Stimulated activated CD8-positive, alpha-beta memory T cell treated with anti-CD3 and anti-CD28 coated beads, Interleukin-12 subunit alpha, Interleukin-12 subunit beta, amount 100 ng/mL, for 24 hours (primary cell): ENCODE measurements around the gene CCSER1.
"Not testable (repeated sequence)": the region's sequence is repeated elsewhere in the genome, so short reads cannot be mapped to it uniquely, and the experiment has no call there.

Experiments used
- DNase-seq: peaks from one replicate; pipeline ENCODE4 v3.0.0-alpha.2; 2020; ENCODE audit errors: extremely low read depth

The CCSER1 gene

GRCh38 chr4:91577864-91578263, 1450.7 kb downstream of the CCSER1 start:
- DNase-seq = no peak

- DNase-seq = no peak
Measured at GRCh38 chr4:91590260-91590659, 1463.1 kb downstream of the CCSER1 start.

GRCh38 chr4:91592125-91592524, 1464.9 kb downstream of the CCSER1 start:
- DNase-seq = no peak

- DNase-seq = no peak
Measured at GRCh38 chr4:91596718-91597117, 1469.5 kb downstream of the CCSER1 start.

- DNase-seq = no peak
Measured at GRCh38 chr4:91598696-91599095, 1471.5 kb downstream of the CCSER1 start.

GRCh38 chr4:91600301-91600700, 1473.1 kb downstream of the CCSER1 start:
- no peak for DNase-seq

- DNase-seq = no peak
Measured at GRCh38 chr4:91601401-91601800, 1474.2 kb downstream of the CCSER1 start.

- no peak for DNase-seq
Measured at GRCh38 chr4:91611782-91612181, 1484.6 kb downstream of the CCSER1 start.

GRCh38 chr4:91620952-91621351, 1493.8 kb downstream of the CCSER1 start:
- DNase-seq = no peak

- DNase-seq = no peak
Measured at GRCh38 chr4:91621446-91621845, 1494.3 kb downstream of the CCSER1 start.

- no peak for DNase-seq
Measured at GRCh38 chr4:91622925-91623602, 1495.9 kb downstream of the CCSER1 start.

GRCh38 chr4:91623603-91623967, 1496.4 kb downstream of the CCSER1 start:
- not testable (repeated sequence) for DNase-seq

GRCh38 chr4:91630054-91630453, 1502.9 kb downstream of the CCSER1 start:
- no peak for DNase-seq

GRCh38 chr4:91630764-91631163, 1503.6 kb downstream of the CCSER1 start:
- DNase-seq = no peak

- no peak for DNase-seq
Measured at GRCh38 chr4:91631335-91631734, 1504.1 kb downstream of the CCSER1 start.

- no peak for DNase-seq
Measured at GRCh38 chr4:91636083-91636482, 1508.9 kb downstream of the CCSER1 start.
